Hippocampal formation (tissue), 2 donors: Measurements from ENCODE around the gene LAMTOR3.

Experiments used
- DNase-seq, 2 donors: peaks; one replicate each; lab custom pipeline; 2025; lab: John Stamatoyannopoulos, UW

Gene LAMTOR3, protein sequence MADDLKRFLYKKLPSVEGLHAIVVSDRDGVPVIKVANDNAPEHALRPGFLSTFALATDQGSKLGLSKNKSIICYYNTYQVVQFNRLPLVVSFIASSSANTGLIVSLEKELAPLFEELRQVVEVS

DNA sequence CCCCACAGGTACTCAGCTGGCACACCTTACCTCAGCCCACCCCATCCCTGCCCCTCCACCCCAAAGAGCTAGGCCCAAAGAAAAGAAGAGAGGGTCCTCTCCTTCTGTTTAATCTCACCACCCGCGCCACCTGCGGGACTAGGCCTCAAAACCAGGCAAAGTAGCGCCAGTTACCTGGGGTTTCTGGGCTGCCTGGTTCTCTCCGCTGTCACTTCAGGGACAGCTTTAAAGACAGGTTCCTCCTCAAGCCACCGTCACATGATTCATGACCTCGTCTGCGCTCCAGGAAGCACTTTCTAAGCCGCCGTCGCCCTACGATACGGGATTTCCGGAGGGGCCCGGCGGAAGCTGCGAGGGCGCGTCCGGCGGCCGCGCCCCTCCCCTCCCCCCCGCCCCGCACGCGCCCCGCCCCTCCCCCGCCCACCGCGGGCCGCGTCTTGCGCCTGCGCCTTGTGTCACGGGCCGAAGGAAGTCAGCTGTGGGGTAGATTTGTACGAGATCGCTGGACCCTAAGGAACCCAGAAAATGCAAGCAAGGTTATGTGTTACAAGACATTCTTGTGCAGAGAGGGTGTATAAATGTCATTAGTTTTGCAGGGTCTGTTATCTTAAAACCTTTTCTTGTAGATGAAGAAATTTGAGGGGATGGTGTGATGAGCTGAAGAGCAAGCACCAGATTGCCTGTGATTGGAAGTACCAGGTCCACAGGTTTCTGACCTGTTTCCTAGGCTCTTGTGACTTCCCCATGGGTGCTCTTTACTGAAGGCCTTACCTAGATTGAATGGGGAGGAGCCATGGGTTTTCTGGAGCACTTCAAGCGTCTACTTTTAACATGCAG lies at the start of gene LAMTOR3:
TSS of gene LAMTOR3 (minus strand) at position 267 of the 837 bp plus-strand sequence. CDS start 464 bp downstream, outside the sequence.
- DNase-seq, result peak; percentile 84 to 88

DNA sequence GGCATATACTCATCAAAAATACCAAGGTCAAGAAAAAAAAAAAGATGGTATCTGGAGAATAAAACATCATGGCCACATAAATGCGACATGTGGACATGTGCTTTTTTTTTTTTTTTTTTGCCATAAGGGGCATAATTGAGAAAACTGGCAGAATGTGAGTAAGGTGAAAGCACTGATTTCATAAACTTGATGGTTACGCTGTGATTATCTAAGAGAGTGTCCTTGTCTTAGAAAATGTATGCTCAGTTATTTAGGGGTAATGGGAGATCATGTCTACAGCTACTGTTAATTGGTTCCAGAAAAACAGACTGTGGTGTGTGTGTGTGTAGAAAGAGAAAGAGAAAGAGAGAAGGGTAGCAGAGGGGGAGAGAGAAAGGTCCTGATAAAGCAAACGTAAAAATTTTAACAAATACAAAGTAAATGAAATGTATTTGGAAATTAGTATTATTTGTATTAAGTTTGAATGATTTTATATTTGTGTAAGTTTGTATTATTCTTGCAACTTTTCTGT lies 44.1 kb upstream of the LAMTOR3 start:
- DNase-seq, result no peak

DNA sequence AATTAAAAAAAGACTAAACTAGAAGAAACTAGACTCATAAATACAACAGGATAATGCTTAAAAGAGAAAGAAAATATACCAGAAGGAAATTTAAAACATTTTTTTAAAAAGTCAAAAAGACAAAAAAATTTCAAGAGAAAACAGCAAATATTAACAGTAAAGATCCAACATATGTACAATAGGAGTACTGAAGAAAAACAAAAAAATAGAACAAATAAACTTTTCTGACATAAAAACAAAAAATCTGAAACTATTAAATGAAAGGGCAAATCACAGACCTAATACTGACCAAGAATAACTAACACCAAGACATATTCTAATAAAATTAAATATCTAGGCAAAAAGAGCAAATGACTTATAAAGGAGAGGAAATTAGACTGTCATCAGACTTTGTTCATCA lies 40.7 kb upstream of the LAMTOR3 start:
- no peak for DNase-seq

DNA sequence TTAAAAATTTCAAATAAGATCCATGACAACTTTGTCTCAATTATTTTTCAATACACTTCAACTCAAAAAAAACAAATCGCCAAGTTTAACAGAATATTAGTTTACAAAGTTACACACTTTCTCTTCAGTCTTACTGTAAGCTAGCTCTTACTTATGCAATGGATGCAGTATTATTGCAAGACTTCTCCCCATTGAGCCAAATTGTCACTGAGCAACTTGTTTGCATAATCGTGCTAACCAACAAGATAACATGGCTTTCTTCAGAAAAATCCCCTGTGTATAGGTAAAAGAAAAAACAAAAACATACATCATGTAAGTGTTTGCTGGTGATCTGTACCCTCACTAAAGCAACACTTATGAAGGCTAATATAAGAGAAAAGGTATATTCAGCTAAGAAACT lies 33.3 kb upstream of the LAMTOR3 start:
- no peak for DNase-seq

DNA sequence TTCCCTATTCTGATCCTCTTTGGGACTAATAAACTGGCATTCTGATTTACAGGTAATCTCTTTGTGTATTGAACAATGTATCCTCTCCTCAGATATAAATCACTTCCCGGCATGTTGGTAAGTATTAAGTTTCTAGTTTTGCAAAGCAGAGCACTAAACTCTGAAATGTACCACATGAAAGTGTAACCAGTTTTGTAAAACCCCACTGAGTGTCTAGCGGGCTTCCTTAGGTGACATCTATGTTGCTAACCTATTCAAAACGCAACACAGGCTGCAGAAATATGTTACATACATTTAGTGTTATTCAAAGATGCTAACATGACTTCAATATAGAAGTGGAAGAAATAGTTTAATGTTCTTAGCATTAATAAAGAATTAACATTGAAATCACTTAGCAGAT lies 26.9 kb upstream of the LAMTOR3 start:
- DNase-seq, result no peak

DNA sequence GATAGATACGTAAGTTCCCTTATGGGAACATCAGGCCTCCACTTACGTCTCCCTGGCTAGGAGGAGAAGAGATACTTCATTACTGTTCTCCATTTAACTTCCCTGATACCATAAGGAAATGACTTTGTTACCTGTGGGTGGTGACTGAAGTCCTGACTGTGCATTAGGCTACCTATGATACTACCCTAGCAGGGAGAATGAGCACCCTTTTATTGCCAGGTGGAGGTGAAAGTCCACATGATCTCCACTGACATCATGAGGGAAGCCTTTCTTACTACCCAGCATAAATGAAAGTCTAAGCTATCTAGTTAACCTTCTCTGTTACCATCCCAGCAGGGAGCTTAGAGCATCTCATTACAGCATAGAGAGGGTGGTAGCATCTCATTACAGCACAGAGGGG lies 24.4 kb upstream of the LAMTOR3 start:
- DNase-seq, result no peak

DNA sequence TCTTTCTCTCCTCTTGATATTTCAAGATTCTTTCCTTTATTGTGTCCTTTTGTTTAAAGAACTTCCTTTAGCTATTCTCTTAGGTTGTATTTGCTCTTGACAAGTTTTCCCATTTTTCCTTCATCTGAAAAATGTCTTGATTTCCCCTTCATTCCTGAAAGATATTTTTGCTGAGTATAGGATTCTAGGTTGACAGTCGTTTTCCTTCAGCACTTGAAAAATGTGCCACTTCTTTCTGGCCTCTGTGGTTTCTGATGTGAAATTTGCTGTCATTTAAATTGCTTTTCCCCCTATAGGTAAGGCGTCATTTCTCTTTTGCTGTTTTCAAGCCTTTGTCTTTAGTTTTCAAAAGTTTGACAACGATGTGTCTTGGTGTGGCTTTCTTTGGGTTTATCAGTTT lies 23.3 kb upstream of the LAMTOR3 start:
- DNase-seq, result no peak

DNA sequence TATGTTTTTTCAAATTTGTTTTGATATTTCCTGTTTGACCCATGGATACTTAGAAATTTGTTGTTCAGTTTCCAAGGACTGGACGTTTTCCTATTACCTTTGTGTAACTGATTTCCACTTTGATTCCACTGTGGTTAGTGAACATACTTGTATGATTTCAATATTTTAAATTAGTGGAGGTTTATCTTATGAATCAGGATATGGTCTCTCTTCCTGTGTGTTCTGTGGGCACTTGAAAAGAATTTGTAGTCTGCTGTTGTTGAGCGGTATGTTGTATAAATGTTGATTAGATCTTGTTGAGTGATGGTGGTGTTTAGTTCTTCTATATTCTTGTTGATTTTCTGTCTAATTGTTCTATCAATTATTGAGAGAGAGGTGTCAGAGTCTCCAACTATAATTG lies 21.2 kb upstream of the LAMTOR3 start:
- DNase-seq, result no peak

DNA sequence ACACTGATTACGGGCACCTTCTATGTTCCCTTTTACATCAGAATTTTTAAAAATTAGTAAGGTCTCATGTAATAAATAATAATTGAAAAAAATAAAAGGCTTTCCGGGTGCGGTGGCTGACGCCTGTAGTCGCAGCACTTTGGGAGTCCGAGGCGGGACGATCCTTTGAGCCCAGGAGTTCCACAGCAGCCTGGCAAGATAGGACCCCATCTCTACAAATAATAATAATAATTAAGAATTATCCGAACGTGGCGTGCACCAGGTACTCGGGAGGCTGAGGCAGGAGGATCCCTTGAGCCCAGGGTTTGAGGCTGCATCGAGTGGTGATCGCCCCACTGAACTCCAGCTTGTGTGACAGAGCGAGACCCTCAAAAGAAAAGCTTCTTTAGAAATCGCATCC lies 771 bp upstream of the LAMTOR3 start:
- no peak for DNase-seq

DNA sequence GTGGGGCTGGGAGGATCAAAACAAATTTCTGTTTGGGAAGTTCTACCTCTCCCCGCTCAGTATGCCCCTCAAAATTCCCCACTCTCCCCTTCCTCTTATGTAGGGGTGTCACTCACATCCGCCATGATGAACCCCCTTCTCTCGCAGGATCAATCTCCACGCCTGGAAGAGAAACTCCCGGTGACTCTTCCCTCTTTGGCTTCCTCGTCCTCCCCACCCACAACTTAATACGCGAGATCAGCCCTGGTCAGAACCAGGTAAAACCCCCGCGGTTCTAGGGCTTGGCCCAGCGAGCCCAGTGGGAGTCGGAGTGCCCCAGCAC lies 427 bp downstream of the LAMTOR3 start:
- no peak for DNase-seq

DNA sequence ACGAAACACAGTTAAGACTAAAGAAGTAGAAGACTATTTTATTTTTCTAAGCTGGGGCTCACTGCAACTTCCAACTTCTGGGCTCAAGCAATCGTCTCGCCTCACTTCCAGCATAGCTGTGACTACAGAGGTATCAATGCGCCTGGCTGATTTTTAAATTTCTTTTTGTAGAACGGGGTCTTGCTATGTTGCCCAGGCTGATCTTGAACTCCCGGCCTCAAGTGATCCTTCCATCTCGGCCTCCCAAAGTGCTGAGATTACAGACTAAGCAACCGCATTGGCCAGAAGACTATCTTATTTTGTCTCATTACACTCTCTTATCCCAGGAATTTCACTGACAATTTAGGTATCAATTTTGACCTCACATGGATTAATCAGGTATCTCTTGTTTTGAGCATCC lies 1.2 kb downstream of the LAMTOR3 start:
- DNase-seq, result no peak

DNA sequence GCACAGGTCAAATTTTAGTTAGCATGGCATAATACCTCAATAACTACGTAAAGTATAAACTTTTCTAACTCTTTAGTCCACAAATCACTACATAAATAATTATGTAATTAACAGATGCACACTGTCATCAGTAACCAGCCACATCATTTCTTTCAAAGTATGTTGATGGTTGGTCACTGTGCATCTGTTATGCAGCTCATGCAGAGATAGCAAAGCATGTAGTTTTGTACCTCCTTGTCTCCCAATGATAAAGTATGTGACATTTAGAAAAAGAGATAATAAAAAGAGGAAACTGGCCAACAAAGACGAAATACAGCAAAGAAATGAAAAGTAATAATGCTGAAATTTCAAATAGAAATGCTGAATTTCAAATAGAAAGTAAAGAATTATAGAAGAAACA lies 2.9 kb downstream of the LAMTOR3 start:
- DNase-seq, result no peak

DNA sequence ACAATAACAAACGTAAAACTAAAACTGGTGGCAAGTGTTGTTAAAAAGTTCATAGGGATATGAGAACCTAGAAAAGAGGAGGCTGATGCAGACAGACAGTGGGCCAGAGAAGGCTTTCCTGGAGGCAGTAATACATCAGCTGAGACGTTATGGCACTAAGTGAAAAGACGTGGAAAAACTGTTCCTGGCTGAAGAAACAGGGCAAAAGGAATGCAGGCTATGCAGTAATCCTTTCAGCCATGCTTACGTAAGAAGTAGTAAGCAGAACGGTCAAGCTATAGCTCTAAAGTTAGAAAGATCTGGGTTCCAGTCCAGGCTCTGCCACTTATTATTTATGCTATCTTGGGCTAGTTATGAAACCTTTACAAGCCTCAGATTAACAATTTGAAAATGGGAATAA lies 6.4 kb downstream of the LAMTOR3 start:
- no peak for DNase-seq

DNA sequence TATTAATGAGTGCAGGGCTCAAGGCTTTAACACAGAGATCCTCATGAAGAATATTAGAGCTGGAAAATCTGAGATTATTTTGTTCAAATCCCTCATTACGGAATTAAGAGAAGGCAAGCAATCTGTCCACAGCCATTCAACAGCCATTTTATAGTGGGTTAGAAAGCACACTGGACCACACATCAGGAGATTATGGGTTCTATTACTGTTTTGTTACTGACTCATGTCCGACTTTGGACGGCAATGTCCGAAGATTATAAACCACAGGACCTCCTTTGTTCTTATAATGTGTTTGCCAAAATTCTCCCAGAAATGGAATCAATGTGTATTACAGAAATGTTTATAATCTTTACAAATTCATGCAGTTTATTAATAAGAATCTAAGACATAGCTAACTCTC lies 8.1 kb downstream of the LAMTOR3 start:
- DNase-seq, result no peak

DNA sequence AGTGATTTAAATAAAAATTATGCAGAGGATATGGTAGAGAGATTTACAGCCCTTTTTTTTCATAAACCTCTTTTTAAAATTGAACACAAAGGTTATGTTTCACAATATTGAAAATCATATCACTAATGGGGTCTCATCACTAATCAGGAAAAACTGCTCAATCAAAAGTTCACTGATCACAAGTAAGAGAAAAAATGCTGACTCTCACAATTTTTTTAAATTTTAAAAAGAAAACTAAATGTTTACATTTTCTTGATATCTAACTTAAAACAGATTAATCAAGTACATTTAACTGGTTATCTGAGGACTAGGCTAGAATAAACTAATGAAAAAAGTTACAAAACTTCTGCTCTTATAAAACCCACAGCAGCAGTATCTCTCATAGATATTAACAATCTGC lies 8.5 kb downstream of the LAMTOR3 start:
- DNase-seq, result no peak

DNA sequence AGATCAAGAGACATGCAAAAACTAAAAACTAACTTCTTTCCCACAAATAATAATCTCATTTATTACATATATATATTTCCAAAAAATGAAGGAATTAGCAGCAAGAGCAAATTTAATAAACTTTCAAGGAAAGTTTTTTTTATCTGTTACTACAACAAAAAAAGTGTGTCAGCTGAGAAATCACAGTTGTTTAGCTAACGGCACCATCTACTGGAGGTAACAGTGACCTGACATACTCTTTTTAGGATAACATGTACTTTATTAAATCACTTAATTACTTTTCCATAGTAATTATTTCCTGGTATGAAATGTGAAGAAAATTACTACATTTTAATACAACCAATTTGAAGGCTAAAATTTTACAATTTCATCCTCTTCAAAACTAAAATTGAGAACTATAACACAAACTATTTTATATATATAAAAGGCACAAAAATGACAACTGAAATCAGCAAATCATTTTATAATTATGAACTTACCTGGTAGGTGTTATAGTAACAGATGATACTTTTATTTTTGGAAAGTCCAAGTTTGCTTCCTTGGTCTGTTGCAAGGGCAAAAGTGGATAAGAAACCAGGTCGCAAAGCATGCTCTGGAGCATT lies 9.1 kb downstream of the LAMTOR3 start:
- peak in 1 of 2 donors; percentile 6 for DNase-seq

DNA sequence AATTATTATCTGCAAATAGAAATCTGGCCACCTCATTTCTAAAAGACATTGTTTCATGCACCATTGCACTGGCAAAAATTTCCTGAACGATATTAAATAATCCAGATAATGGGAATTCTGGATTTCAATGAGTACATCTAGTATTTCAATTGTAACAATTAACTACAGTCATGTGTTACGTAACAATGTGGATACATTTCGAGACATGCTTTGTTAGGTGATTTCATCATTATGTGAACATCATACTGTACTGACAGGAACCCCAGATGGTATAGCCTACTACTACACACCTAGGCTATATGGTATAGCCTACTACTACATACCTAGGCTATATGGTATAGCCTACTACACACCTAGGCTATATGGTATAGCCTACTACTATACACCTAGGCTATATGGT lies 14.8 kb downstream of the LAMTOR3 start:
- no peak for DNase-seq

DNA sequence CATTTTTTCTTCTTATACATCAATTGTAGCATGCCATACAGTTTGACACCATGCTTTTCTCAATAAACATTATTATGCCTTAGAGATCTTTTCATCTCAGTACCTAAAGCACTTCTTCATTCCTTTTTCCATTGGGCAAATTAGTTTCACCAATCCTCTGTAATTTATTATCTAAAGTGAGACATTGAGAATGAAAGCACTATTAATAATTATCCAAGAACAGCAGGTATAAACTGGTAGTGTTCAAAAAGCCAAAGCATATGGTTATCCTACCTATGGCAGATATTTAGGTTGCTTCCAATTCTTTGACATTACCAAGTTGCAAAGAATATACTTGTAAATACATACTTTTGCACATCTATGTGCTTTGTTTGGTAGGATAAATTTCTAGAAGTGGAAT lies 15.6 kb downstream of the LAMTOR3 start:
- no peak for DNase-seq

DNA sequence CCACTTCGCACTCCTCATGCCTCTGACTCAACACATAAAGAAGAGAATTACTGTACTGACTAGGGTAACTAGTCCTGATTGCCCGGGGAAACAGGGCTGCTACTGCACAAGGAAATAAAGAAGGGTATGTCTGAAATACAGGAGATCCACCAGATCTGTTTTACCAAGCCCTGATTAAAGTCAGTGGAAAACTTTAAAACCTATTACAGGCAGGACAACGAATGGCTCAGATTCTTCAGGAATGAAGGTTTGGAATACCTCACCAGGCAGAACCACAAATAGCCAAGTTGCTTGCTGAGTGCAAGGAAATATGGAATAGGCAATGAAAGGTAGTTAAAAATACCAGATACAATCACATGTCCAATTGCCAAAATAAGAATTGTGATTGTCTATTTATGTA lies 17.3 kb downstream of the LAMTOR3 start:
- DNase-seq, result no peak

DNA sequence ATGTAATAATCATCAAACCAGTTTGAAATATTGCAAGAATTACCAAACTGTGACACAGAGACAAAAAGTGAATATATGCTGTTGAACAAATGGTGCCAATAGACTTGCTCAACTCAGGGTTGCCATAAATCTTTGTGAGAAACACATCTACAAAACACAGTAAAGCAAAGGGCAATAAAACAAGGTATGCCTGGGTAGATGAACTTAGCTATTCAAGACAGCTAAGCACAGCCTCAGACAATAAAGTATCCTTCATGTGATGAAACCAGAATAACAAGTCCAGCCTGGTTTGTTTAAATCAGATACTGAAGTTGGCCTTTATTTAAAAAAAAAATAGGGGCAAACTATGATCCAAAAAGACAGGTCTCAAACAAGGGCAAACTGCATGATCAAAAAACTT lies 19.2 kb downstream of the LAMTOR3 start:
- no peak for DNase-seq

DNA sequence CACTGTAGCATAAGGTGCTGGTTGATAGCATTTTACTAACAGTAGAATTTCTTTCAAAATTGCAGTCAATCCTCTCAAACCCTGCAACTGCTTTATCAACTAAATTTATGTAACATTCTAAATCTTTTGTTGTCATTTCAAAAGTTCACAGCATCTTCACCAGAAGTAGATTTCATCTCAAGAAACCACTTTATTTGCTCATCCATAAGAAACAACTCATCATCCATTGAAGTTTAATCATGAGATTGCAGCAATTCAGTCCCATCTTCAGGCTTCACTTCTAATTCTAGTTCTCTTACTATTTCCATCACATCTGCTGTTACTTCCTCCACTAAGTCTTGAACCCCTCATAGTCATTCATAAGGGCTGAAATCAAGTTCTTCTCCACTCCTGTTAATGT lies 21.7 kb downstream of the LAMTOR3 start:
- DNase-seq, result no peak

DNA sequence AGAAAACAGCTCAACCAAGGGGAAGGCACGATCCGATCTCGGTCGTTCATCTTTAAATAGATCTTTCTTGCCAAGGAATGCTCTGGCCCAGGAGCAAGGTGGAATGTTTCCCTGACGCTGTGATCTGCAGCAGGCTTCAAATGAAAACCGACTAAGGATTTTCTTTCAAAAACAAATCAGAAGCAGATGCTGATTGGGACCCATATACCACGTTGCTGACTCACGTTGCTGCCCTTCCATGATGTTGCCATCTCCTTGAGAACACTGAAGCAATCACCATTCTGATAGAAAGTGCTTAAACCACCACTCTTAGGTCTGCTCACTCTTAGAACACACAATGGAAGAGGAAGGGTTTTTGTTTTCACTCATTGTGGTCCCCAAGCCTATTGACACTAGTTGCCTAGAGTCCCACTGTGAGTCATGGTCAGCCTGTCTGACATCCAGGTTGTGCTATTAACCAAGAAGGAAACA lies 26.1 kb downstream of the LAMTOR3 start:
- DNase-seq, result no peak

DNA sequence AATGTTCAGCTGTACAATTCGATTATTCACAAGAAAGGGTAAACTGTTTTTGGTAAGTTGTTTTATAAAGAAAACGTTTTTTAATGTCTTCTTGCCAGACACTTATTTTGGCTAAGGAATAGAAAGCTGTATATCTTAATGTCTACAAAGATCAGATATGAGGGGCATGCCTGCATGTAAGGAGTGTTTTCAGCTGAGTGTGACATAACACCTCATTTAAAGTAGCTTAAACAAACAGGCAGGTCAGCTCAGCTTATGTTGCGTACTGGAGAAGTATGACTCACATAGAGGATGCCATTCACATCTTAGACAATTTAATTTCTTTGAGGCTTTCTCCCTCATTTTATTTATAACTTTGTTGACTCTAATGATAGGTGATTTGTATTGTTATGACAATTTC lies 30.4 kb downstream of the LAMTOR3 start:
- no peak for DNase-seq
